NCI-H748 treated with DMSO at 0.1 percent for 48 hours (cell line): ENCODE data around the gene LUC7L2.
A peak's percentile ranks its signal among the peaks of the same experiment; 100 is the strongest.
"Not testable (repeated sequence)": the region's sequence is repeated elsewhere in the genome, so short reads cannot be mapped to it uniquely, and the experiment has no call there.

Source experiments
- DNase-seq: peaks from one replicate; lab custom pipeline; 2025; lab: John Stamatoyannopoulos, UW

Gene LUC7L2

DNA sequence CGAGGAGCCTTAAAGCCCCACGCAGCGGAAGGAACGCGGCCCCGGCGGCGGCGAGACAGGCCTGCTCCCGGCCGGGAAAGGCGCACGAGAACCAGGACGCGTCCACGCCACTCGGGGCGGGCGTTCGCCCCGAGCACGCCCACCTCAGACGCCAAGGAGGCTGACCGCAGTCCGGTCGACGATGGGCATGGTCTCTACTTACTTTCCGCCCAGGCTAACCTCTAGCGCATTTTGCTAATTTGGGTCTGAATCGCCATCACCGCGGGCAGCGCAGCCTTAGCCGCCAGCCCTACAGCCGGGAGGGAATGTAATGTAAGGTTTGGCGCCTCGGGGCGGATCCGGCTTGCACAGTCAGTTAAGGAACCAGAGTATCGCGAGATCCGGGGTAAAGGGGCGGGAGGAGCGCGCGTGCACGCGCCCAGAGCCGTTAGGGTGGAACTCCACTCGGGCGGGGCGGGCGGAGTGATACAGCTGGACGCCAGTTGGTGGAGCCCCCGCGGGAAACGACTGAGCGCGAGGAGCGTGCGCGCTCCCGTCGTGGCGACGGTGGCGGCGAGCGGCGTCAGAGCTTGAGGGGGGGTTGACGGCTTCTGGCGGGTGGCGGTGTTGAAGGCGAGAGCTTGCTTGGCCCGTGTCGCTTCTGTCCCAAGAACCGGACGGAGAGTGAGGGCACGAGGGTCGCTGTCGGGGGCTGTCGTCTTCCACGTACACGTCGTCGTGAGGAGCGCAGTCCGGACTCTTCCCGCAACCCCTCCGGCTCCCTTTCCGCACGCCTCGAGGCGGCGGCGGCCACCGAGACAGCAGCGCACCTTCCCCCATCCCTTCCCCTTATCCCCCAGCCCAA lies at the start of gene LUC7L2:
TSS of gene LUC7L2 (plus strand) at position 529 of the 844 bp plus-strand sequence. CDS start 368 bp downstream, outside the sequence.
- DNase-seq = peak; percentile 97

DNA sequence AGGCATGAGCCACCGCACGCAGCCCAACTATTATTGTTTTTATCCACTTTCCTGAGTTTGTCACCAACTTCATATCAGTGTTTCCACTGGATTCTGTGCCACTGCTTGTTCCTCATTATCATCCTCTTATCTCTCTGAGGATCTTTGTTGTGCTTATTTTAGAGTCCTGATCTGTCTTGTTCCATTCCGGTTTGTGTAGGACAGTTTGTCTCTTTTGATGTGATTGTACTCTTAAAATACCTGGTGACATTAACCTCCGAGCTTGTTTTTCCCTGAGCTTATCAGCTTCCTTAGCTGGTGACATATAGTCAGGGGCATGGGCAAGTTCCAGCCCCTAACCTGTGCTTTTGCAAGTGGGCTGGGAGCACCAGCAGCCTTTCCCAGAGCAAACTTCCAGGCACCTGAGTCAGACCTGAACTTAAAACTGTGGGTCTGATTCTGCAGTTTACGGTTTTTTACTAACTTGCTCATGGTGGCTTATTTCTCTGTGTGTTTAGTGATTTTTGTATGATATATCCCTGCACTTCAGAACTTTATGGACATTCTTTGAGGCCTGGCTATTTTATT lies 41.7 kb upstream of the LUC7L2 start:
- DNase-seq = no peak

- DNase-seq = no peak
These were observed 38.5 kb upstream of the LUC7L2 start for GRCh38 chr7:139321071-139321745.

GRCh38 chr7:139324709-139325108 lies 35.0 kb upstream of the LUC7L2 start:
- not testable (repeated sequence) for DNase-seq

- no peak for DNase-seq
These were observed 31.3 kb upstream of the LUC7L2 start for GRCh38 chr7:139328375-139328774.

DNA sequence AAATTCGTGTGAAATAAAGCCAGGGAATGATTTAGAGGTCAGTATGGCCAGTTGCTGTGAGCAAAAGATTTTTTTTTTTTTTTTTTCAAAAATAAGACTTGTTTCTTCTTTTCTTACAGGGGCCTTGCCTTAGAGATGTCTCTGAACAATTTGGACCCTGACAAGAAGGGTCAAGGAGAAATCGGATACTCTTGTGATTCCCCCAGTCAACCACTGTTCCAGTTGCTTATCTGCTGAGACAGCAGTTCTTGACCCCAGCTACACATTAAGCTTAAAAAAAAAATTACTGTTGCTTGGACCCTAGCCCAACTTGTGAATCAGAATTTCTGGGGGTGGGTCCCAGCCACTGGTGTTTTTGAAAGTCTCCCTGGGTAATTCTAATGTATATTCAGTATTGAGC lies 30.6 kb upstream of the LUC7L2 start:
- DNase-seq = no peak

GRCh38 chr7:139330333-139331030 lies 29.2 kb upstream of the LUC7L2 start:
- no peak for DNase-seq

DNA sequence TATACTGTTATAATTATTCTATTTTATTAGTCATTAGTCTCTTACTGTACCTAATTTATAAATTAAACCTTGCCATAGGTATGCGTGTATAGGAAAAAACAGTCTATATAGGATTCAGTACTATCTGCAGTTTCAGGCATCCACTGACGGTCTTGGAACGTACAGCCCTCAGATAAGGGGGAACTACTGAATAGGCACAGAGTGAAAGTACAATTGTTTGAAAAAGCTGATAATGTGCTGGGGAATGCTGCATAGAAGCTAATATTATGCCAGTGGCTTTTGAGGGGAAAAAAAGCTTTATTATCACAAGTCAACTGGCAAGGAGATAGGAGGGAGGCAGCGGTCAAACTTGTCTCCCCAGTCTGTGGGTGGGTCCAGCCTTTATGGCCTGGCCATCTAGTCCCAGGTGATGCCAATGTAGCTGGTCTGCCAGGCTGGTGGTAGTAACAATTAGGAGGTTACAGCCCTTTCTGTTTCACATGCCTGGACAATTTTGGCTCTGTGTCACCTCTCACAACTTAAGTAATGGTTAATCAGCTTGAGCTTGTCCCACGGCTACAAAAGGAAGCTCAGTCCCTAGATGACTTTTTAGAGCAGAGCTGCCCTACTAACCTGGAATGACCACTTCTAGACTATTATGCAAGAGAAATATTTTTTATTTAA lies 26.9 kb upstream of the LUC7L2 start:
- no peak for DNase-seq

- not testable (repeated sequence) for DNase-seq
These were observed 26.3 kb upstream of the LUC7L2 start for GRCh38 chr7:139333443-139333842.

GRCh38 chr7:139334399-139335150 lies 25.1 kb upstream of the LUC7L2 start:
- no peak for DNase-seq

GRCh38 chr7:139339025-139339424 lies 20.7 kb upstream of the LUC7L2 start:
- no peak for DNase-seq

- DNase-seq = no peak
These were observed 20.0 kb upstream of the LUC7L2 start for GRCh38 chr7:139339698-139340036.

DNA sequence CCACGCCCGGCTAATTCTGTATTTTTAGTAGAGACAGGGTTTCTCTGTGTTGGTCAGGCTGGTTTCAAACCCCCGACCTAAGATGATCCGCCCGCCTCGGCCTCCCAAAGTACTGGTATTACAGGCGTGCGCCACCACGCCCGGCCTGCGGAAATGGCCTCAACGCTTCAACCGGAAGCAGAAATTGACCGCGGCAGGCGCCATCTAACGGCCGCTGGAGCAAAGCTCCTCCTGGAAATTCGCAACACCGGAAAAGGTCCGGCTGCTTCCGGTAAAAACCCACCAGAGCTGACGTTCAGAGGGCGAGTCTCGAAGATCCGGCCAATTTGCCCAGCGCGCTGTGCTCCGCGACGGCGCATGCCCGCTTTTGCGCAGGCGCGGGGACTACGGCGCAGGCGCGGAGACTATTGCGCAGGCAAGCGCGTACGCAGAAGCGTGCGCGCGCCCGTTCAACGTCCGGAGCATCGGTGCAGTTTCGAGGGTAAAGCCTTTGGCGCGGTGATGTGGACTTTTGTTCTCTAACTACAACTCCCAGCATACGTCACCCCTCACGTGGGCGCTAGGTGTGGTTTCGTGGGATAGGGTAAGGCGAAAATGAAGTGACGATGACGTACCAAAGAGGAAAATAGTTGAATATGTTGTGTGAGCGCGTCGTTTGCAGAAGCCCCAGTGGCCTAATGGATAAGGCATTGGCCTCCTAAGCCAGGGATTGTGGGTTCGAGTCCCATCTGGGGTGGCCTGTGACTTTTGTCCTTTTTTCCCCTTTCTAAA lies 19.5 kb upstream of the LUC7L2 start:
- DNase-seq = peak; percentile 98

GRCh38 chr7:139340808-139341057 lies 19.0 kb upstream of the LUC7L2 start:
- DNase-seq = no peak

- peak; percentile 90 for DNase-seq
These were observed 18.5 kb upstream of the LUC7L2 start, which contains the start of gene FMC1 for GRCh38 chr7:139341058-139341775. TSS of gene FMC1 (plus strand) at chr7:139341337. CDS start at chr7:139341385, 48 bp downstream.

DNA sequence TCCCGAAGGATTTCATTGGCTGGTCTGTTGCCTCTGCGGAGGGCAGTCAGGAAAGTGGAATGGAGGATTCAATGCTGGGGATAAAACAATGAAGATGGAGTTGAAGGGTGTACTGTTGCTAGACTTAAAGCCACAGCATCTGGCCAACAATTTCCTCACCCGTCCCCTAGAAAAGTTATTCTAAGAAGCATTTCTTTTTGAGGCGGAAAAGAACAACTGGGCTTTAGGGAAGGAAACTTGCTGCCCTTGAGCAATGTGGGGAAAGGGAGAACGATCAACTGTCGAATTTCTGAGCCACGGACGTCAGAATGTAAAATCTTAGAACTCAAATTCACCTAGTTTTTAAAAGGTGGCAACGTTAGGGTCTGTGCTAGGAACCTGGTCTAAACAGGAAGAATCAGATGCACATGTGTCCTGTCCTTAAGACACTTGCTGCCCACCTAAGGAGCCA lies 17.9 kb upstream of the LUC7L2 start:
- DNase-seq = no peak

GRCh38 chr7:139345042-139345441 lies 14.7 kb upstream of the LUC7L2 start:
- DNase-seq = no peak

GRCh38 chr7:139351027-139351426 lies 8.7 kb upstream of the LUC7L2 start:
- DNase-seq = no peak

DNA sequence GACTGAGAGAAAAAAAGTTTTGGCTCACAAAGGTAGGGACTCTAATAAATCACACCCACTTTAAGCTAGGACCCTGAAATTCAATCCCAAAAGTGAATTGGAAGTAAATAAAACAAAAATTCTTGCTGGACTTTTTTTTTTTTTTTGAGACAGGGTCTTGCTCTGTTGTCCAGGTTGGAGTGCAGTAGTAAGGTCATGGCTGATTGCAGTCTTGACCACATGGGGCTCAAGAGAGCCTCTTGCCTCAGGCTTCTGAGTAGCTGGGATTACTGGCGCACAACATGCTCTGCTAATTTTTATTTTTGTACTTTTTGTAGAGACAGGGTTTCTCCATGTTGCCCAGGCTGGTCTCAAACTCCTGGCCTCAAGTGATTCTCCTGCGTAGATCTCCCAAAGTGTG lies 5.0 kb upstream of the LUC7L2 start:
- DNase-seq = no peak

GRCh38 chr7:139355320-139355719 lies 4.4 kb upstream of the LUC7L2 start:
- no peak for DNase-seq
